Smooth muscle cell (in vitro differentiated cells): ENCODE data around the gene LANCL3. TPM values are rescaled to one million over a fixed set of nuclear protein-coding genes. Genes with fewer than 3 reads are reported as not detected.

Experiments used
- DNase-seq: peaks from one replicate; lab custom pipeline; 2025; ENCODE audit not compliant: unreplicated experiment; lab: John Stamatoyannopoulos, UW
- H2AFZ ChIP-seq: fragments of 200-600 bp; sonication (generic); 2 replicates; pipeline ENCODE4 v1.6.0; 2016; ENCODE audit warnings: antibody characterized with exemption, low read depth, mild to moderate bottlenecking
- H3F3A ChIP-seq: fragments of 200-600 bp; sonication (generic); 2 replicates; pipeline ENCODE4 v1.6.0; 2017; ENCODE audit warnings: antibody characterized with exemption, low read depth
- H3K27ac ChIP-seq: fragments of 200-600 bp; sonication (generic); 2 replicates; pipeline ENCODE4 v1.5.1; 2016; ENCODE audit warnings: low read depth, mild to moderate bottlenecking
- H3K27me3 ChIP-seq: fragments of 200-600 bp; sonication (generic); 2 replicates; pipeline ENCODE4 v1.6.1; 2016; ENCODE audit warnings: low read depth, mild to moderate bottlenecking
- H3K36me3 ChIP-seq: fragments of 200-600 bp; sonication (generic); 2 replicates; pipeline ENCODE4 v1.5.1; 2016; ENCODE audit warnings: low read depth
- H3K4me1 ChIP-seq: fragments of 200-600 bp; sonication (generic); 2 replicates; pipeline ENCODE4 v1.5.1; 2016; ENCODE audit warnings: low read depth
- H3K4me2 ChIP-seq: fragments of 200-600 bp; sonication (generic); 2 replicates; pipeline ENCODE4 v1.6.0; 2016; ENCODE audit warnings: mild to moderate bottlenecking
- H3K4me3 ChIP-seq: fragments of 200-600 bp; sonication (generic); 2 replicates; pipeline ENCODE4 v1.5.1; 2016; ENCODE audit warnings: mild to moderate bottlenecking
- H3K79me2 ChIP-seq: fragments of 200-600 bp; sonication (generic); 2 replicates; pipeline ENCODE4 v1.6.0; 2016; ENCODE audit warnings: low read depth, mild to moderate bottlenecking
- H3K9ac ChIP-seq: fragments of 200-600 bp; sonication (generic); 2 replicates; pipeline ENCODE4 v1.6.0; 2016; ENCODE audit warnings: low read depth
- H3K9me3 ChIP-seq: fragments of 200-600 bp; sonication (generic); replicated peaks from 2 replicates; pipeline ENCODE4 v1.5.1; 2016; ENCODE audit warnings: low read depth
- H4K20me1 ChIP-seq: fragments of 200-600 bp; sonication (generic); 2 replicates; pipeline ENCODE4 v1.6.0; 2016; ENCODE audit warnings: low read depth
- CTCF ChIP-seq: fragments of 200-600 bp; sonication (generic); IDR thresholded peaks from 2 replicates; pipeline ENCODE4 v1.5.1; 2017; ENCODE audit warnings: borderline replicate concordance, mild to moderate bottlenecking, antibody characterized with exemption; ENCODE audit not compliant: insufficient read depth, poor library complexity, severe bottlenecking
- WGBS: methylation state at CpG from one replicate; pipeline ENCODE4 v1.1.7; 2016; ENCODE audit warnings: low lambda C conversion rate; 5-methylcytosine and 5-hydroxymethylcytosine counted together
- polyA plus RNA-seq: library from polyadenylated mRNA; unstranded; fragments of >200 nt; fragmentation: Nextera tagmentation; extraction: Ambion mirVana; gene quantifications from 2 replicates; pipeline ENCODE4 v1.2.1, GENCODE V29; 2016
- total RNA-seq: library from RNA; depleted of rRNA; stranded (reverse); fragments of >200 nt; gene quantifications from 2 replicates; pipeline ENCODE4 v1.2.3, GENCODE V29; 2014

LANCL3 gene
- total and polyA plus RNA-seq, 2 experiments from 2014 or later = 0.18 to 0.54 TPM

GRCh38 chrX:37672563-37672962 is 101.1 kb downstream of the LANCL3 start:
- Histone ChIP-seq H3K27me3 (no peaks in the 10 kb centered on the region), H3K4me2 (no peak overlapping the region), H3K4me1 (no peaks in the 10 kb centered on the region), H3K9me3 (no peaks in the 10 kb centered on the region), H2AFZ (no peak overlapping the region), H3K36me3 (no peaks in the 10 kb centered on the region), H3K27ac (no peak overlapping the region), H3F3A (no peaks in the 10 kb centered on the region), H4K20me1 (no peaks in the 10 kb centered on the region), H3K9ac (no peak overlapping the region), H3K4me3 (no peak overlapping the region), H3K79me2 (no peaks in the 10 kb centered on the region)
- TF ChIP-seq CTCF = no peak
- DNase-seq = no peak
- 82% methylated on average over 4 of the region's 4 CpGs for WGBS

- TF ChIP-seq CTCF = no peak
- Histone ChIP-seq H4K20me1 (no peaks in the 10 kb centered on the region), H3K4me2 (no peak overlapping the region), H3K36me3 (no peaks in the 10 kb centered on the region), H2AFZ (no peak overlapping the region), H3K79me2 (no peaks in the 10 kb centered on the region), H3K9me3 (no peaks in the 10 kb centered on the region), H3K9ac (no peak overlapping the region), H3K27me3 (no peaks in the 10 kb centered on the region), H3K4me3 (no peak overlapping the region), H3K27ac (no peak overlapping the region), H3K4me1 (no peaks in the 10 kb centered on the region), H3F3A (no peaks in the 10 kb centered on the region)
- no peak for DNase-seq
These were observed 105.3 kb downstream of the LANCL3 start for GRCh38 chrX:37676811-37677210.

- Histone ChIP-seq H3K79me2 (no peaks in the 10 kb centered on the region), H3K27ac (no peak overlapping the region), H4K20me1 (no peaks in the 10 kb centered on the region), H3K27me3 (no peaks in the 10 kb centered on the region), H3K4me2 (no peak overlapping the region), H3K4me3 (no peak overlapping the region), H3K4me1 (no peaks in the 10 kb centered on the region), H2AFZ (no peak overlapping the region), H3K9me3 (no peaks in the 10 kb centered on the region), H3F3A (no peaks in the 10 kb centered on the region), H3K36me3 (no peaks in the 10 kb centered on the region), H3K9ac (no peak overlapping the region)
- WGBS = 52% methylated on average over 1 of the region's 1 CpG
- no peak for DNase-seq
- TF ChIP-seq CTCF = no peak
These were observed 105.8 kb downstream of the LANCL3 start for GRCh38 chrX:37677243-37677642.

GRCh38 chrX:37677765-37678164 is 106.3 kb downstream of the LANCL3 start:
- Histone ChIP-seq H3K9ac (no peak overlapping the region), H3K79me2 (no peaks in the 10 kb centered on the region), H3K36me3 (no peaks in the 10 kb centered on the region), H2AFZ (no peak overlapping the region), H3K27ac (no peak overlapping the region), H4K20me1 (no peaks in the 10 kb centered on the region), H3K4me2 (no peak overlapping the region), H3K9me3 (no peaks in the 10 kb centered on the region), H3K4me3 (no peak overlapping the region), H3K27me3 (no peaks in the 10 kb centered on the region), H3K4me1 (no peaks in the 10 kb centered on the region), H3F3A (no peaks in the 10 kb centered on the region)
- WGBS = 78% methylated on average over 1 of the region's 1 CpG
- no peak for TF ChIP-seq CTCF
- no peak for DNase-seq
